NCI-H2107 (cell line): Measurements from ENCODE around the gene HSPG2.

ENCODE experiments used
- DNase-seq: peaks from one replicate; lab custom pipeline; 2025; lab: John Stamatoyannopoulos, UW

Gene HSPG2

DNA sequence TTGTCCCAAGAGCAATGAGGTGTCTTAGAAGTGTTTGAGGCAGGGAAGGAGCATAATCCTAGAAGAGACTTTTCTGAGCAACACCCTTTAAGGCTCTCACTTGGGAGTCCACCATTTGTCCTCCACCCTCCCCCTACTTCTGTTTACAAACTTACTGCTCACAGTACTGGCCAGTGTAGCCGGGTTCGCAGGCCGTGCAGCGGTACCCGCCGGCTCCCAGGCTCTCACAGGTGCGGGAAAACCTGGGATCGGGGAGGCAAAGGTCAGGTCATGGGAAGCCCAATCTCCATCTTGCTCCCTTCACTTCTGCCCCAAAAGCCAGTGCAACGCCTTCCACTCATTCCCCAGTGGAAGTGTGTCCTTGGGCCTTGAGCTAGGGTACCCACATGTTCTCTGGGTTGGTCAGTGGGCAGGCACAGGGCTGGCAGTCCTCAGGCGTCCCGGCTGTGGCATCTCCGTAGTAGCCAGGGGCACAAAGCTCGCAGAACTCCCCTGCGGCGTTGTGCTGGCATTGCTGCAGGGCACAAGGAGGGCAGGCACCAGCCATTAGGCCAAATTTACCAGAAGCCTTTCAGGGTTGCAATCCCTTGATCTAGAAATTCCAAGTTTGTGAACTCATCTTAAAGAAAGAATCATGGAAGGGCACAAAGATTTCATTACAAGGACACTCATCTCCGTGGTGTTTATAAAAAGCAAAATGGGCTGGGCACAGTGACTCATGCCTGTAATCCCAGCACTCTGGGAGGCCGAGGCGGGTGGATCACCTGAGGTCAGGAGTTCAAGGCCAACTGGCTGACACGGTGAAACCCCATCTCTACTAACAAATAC lies 75.3 kb downstream of the HSPG2 start:
- no peak for DNase-seq

DNA sequence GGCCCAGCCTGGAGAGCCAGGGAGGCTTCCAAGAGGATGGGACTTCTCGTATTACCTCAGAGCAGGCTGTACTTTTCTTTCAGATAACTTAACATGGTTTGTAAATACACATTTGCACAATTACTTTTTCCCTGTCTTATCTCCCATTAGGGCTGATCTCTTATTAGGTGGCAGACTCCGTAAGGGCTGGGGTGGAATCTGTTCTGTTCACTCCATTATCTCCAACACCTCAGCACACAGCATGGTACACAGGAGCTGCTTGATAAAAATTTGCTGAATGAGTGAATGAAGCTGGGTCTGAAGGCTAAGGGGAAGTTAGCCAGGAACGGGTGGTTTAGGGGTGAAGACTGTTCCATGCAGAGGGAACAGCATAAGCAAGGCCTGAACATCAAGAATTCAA lies 76.1 kb downstream of the HSPG2 start:
- DNase-seq: no peak

DNA sequence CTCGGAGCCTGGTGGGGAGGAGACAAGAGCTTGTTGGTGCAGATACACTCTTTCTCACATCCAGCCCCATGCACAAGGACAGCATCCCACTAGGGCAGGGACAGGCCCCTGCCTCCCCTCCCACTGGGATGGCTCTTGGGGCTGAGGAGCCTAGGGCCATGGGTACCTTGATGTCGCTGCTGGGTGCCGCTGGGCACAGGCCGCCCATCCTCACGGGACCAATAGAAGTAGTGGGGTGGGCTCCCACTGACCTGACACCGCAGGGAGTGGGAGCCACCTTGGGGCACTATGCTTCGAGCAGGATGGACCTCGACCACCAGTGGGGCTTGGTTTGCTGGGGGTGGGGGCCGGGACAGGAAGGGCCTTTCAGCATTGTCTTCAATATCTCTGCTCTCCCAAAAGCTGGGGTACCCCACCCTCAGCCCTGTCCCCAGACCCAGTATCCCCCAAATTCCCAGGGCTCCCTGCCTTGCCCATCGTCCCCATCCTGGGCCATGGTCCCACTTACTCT lies 77.4 kb downstream of the HSPG2 start:
- DNase-seq: no peak

DNA sequence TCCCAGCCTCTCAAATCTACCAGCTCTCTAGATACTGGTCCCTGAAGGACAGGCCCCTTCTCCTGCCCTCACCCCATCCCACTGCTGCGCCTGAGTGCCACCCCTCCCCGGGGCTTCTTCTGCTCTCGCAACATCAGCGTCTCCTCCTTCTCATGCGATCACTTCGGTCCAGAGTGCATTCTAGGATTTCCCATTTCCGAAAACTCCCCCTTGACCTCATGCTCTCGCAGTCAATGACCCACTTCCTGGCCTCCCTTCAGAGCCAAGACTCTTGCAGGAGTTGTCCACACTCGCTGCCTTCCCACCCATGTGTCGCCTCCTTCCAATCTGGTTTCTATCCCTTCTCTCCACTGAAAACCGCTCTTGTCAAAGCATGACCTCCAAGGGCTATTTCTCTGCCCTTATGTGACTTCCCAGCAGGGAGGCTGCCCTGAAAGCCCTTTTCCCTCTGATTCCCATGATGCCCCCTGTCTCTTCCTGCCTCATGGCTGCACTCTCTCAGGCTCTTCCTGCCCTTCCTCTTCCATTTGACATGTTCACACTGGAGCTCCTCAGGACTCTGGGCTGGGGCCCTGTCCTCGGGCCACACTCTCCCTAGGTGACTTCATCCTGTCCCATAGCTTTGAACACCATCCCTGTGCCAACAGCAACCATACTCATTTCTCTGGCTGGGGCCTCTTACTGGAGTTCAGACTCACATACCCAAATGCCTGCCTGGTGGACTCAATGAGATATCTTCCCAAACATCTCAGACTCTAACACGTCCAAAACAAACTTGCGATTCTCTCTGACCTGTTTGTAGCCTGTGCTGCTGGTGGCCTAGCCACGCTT lies 79.1 kb downstream of the HSPG2 start:
- DNase-seq: no peak

DNA sequence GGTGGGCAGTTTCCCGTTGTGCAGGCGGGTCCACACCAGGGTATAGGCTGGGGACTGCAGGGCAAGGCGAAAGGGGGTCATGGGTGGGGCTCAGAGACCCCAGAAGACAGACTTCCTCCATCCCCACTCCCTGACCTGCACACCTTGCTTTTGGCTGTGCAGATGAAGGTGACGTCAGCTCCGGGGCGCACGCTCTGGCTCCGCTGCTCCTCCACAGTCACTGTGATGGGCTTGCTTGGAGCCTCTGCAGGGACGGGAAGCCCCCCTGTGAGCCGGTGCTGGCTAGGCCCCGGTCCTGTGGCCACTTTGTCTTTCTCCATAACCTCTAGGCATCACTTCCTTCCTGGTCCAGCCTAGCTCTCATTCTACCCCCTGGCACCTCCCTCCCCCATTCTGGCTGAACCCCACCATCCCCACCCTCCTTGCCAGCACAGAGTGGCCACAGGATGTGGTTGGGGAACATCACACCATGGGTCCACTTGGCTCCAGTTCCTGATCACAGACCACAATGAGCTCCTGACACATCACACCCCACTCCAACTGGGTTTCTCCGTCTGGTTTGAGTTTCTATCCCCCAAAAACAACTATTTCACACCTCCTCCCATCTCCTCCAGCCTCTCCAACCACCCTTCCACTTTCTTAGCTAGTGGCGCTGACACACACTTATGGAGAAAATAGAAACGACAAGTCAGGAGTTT lies 79.8 kb downstream of the HSPG2 start:
- no peak for DNase-seq

DNA sequence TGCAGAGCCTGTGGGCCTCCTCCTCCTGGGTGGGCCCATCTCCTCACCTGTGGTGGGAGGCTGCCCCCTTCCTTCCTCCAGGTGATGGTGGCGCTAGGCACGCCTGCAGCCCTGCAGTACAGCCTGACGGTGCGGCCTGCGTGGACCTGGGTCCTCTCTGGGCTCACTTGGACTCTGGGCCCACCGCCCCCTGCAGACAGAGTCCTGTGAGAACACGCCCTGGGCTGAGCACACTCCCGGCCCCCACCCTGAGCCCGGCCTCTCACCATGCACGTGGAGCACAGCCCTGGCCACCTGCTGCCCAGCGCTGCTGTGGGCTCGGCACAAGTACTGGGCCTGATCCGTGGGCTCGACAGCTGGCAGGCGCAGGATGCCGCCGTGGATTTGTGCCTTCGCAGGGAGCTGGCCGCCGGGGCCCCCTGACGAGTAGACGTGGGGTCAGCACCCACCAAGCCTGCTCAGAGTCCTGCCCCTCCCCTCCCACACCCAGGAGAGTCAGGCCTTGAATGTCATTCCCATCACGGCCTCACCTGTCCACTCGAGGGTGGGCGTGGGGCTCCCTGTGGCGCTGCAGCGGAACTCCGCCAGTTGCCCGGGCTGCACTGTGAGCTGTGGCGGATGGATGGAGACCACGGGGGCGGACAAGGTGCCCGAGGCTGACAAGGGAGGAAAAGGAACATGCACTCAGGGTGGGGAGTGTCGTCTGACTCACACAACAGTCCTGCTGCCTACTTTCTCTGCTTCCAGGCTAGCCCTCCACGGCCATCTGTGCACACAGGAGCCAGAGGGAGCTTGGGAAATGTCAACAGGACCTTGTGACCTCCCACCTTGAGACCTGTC lies 81.6 kb downstream of the HSPG2 start:
- no peak for DNase-seq

DNA sequence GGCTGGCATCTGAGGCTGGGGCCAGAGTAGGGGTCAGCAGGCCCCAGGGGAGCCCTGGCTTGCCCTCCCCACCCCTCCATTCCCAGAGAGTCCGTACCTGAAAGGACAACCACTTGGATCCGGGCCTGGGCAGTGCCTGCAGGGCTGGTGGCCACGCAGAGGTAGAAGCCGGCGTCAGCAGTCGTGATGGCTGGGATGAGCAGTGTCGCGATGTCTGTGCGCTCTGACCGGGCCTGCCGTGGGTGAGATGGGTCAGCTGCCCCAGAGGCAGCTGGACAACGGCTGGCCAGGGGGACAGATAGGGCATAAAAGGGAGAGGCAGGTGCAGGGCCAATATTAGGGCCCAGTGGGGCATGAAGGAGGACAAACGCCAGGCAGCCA lies 82.4 kb downstream of the HSPG2 start:
- no peak for DNase-seq

DNA sequence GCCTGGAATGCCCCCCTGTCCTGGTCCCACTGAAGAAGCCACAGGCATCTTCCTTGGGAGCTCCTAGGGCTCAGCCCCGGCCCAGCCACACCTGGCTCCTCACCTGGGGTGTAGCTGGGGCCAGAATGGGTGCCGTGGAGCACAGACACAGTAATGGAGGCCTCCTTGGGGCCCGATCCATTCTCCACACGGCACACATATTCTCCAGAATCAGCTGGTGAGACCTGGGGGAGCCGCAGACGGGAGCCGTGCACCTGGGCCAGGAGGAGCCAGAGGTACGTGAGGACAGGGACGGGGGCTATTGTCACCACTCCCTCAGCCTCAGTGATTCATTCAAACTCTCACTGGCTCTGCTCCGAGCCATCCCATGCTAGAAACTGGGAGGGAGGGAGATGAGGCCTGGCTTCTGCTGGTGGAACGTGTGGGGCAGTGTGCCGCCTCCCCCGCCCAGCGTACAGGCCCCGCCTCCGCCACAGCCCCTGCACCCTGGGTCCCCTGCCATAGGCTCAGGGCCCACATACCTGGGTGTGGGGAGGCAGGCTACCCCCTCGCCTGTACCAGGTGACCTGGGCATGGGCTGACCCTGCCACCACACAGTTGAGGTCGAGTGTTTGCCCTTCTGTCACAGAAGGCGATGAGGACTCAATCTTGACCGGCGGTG lies 82.9 kb downstream of the HSPG2 start:
- DNase-seq: no peak

DNA sequence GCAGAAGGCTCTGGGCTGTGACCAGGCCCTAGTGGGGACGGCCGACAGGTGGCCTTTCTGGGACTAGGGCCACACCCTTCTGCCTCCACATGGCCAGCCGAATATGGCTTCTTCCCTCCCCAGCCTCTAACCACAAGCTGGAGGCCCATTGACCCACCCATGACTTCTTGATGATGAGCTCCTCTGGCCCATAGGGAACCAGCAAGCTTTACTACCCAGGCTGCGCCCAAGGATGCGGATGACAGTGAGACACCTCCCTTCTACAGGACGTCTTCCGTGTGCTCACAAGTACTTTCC lies 84.0 kb downstream of the HSPG2 start:
- no peak for DNase-seq

DNA sequence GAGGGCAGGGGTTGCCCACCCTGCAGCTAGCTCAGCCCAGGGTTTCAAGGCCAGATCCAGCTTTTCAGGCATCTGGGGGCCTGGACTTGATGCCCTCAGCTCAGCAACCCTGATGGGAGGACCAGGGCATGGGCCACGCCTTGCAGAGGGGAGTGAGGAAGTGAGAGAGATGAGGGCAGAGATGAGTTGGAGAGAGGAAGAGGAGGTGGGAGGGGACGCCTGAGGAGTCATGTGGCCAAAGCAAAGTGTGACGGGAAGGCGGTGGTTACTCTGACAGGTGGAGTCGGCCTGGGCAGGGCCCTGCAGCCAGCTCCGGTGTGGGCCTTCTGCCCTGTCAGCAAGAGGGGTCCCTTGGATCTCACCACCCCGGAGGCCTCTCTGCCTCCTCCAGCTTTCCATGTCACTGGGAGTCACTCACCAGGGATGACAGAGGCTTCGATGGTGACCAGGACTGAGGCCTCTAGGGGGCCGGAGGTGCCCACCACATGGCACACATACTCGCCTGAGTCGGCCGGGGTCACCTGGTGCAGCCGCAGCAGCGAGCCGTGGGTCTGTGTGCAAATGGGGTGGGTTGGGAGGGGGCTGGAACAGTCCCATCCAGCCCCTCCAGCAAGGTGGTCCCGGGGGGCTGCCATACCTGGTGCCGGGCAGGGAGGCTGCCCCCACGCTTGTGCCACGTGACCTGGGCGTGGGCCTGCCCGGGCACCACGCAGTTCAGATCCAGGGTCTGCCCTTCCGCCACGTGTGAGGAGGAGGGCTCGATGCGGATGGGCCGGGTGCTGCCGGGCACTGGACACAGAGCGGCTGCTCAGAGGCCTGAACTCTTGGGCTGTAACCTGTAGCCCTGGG lies 84.6 kb downstream of the HSPG2 start:
- no peak for DNase-seq

DNA sequence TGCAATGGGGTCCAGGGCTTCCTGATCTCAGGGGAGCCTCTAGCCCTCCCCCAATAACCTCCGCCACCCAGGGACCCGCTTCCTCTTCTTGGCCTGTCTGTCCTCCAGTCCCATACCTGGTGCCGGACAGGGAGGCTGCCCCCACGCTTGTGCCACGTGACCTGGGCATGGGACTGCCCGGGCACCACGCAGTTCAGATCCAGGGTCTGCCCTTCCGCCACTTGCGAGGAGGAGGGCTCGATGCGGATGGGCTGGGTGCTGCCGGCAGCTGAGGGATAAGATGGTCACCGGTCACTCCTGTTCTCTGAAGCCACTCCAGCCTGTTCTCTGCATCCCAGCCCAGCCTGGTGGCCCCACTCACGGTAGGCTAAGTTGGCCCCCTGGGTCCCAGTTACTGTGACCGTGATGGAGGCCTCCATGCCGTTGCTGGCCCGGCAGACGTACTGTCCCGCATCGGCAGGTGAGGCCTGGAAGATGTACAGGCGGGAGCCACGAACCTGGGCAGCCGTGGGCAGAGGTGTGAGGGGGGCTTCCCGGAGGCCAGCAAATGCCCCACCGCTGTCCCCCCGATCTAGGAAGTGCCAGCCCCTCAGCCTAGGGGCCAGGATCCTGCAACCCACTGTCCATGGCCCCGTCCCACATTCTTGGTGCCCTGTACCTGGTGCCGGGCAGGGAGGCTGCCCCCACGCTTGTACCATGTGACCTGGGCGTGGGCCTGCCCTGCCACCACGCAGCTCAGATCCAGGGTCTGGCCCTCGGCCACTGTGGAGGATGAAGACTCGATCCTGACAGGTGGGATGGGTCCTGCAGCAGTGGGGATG lies 85.5 kb downstream of the HSPG2 start:
- DNase-seq: no peak

DNA sequence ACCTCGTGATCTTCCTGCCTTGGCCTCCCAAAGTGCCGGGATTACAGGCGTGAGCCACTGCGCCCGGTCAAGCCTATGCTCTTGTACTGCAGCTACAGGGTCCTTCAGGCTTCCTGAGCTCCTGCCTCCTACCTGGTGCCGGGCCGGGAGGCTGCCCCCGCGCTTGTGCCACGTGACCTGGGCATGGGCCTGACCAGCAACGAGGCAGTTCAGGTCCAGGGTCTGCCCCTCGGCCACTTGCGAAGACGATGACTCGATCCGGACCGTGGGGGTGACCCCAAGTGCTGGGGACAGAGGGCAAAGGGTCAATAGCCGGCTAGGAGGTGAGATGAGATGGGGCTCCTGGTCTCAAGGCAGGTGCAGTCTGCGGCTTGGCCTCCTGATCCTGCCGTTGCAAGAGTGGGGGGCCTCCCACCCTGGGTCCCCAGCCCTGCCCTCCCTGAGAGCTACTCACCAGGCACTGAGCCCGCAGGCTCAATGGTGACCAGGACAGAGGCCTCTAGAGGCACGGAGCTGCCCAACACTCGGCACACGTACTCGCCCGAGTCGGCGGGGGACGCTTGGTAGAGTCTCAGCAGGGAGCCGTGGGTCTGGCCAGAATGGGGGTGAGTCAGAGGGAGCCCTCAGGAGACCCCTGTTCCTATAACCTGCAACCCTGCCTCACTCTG lies 87.1 kb downstream of the HSPG2 start:
- no peak for DNase-seq

DNA sequence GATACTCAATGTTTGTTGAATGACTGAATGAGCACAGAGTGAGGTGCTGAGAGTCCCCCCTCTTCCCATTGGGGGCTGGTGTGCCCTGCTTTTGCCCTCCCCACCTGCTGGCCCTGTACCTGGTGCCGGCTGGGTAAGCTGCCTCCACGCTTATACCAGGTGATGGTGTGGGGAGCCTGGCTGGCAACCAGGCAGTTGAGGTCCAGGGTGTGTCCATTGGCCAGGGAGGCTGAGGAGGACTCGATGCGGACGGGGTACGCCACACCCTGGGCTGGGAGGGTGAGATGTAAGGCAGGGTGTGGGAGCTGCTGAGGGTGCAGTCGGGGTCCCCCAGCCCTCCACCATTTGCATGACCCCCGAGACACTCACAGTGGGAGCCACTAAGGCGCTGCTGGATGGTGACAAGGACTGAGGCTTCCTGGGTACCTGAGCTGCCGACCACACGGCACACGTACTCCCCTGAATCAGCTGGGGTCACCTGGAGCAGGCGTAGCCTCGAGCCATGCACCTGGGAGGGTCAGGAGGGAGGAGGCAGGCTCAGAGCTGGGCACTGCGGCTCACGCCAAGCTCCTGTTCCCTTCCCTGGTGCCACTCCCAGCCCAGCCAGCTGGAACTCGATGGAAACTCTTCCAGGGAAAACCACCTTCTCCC lies 88.5 kb downstream of the HSPG2 start:
- DNase-seq: no peak

DNA sequence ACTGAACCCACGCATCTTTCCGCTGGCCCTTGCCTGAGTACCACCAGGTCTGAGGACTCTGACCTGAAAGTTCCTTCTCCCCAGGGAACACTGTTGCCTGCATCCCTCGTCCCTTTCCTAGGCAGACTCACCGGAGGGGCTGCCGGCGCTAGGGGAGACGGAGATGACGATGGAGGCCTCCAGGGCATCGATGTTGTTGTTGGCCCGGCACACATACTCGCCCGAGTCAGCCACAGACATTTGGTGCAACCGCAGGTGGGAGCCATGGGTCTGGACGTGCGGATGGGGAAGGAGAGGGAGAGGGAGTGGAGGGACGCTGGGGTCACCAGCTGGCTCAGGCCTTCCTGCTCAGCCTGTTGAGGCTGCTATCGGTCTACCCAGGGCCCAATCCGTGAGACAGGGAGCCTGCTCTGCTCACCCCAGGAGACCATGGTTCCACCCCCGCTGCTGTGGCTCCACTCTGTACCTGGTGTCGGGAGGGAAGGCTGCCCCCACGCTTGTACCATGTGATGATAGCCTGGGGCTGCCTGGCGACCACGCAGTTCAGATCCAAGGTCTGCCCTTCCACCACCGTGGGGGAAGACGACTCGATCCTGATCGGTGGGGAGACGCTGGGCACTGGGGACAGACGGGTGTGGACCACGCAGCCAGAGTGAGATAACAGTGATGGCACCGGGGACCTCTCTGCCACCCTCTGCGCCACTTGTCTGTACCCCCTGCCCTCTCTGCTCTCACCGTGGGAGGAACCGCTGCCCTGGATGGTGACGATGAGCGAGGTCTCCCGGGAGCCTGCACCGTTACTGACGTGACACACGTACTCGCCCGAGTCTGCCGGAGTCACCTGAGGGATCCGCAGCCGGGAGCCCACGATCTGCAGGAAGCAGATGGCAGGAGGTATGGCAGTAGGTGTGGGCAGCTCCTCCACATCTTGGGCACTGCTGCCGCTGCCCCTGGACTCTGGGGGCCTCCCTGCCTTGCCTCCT lies 89.6 kb downstream of the HSPG2 start:
- no peak for DNase-seq

DNA sequence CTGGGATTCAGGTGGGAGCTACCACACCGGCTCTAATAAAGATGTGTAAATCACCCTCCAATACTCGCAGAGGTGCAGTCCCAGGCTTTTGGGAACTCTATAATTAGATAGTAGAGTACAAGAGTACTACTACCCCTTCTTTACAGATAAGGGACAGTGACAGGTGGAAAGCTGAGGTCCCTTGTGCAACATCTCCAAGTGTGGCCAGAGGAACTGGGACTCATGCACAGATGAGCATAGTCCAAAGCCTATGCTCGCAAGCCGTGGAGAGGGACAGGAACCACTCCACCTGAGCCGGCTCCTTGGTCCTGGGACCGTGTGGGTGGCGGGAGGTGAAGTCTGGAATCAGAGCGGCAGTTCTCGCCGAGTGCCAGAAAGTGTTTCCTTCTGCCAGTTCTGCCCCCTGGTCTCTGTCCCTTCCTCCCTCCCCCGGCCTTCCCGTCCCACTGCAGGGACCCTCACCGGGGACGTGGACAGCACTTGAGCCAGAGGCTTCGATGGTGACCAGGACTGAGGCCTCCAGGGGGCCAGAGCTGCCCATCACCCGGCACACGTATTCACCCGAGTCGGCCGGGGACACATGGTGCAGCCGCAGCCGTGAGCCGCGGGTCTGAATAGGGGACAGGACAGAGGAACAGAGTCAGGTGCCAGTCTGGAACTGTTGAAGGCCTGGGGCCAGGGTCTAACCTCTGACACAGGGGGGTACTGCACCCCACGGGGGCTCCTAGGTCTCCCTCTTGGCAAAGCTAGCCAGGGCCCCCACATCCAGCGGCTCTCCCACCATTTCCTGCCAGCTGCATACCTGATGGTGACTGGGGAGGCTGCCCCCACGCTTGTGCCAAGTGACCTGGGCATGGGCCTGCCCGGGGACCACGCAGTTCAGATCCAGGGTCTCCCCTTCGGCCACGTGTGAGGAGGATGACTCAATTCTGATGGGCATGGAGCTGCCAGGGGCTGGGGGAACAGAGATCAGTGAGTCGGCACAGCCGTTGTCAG lies 91.2 kb downstream of the HSPG2 start:
- no peak for DNase-seq

DNA sequence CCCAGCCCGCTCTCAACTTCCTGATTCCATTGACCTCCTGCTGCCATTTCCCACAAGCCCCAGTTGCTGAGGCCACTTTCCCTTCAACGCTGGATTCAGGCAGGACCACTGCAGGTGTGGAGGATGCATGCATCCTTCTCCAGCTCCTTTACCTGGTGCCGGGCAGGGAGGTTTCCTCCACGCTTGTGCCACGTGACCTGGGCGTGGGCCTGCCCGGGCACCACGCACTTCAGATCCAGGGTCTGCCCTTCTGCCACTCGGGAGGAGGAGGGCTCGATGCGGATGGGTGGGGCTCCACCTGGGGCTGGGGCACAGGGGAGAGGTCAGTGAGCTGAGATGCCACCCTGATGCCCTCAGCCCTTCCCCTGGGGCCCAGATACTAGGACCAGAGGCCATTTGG lies 93.1 kb downstream of the HSPG2 start:
- DNase-seq: no peak
